Tibial artery (tissue), 4 donors: Measurements from ENCODE around the gene ESRRA.

Experiments used
- DNase-seq, 2 donors: peaks; one replicate each; pipeline ENCODE4 v3.0.0-alpha.2; 2019
- H3K27ac ChIP-seq, 2 donors: fragments of 200-600 bp; sonication (generic) in 1 of 2; 1 replicate in 1 of 2; 2 replicates in 1 of 2; pipeline ENCODE4 v1.5.1; 2018 to 2019; ENCODE audit warnings: mild to moderate bottlenecking in 1 of 2
- H3K27me3 ChIP-seq, 2 donors: fragments of 200-600 bp; sonication (generic) in 1 of 2; one replicate each; pipeline versions ENCODE4 v1.5.1 to v1.6.0; 2016 to 2019
- H3K36me3 ChIP-seq, 3 donors: fragments of 200-600 bp; sonication (generic) in 2 of 3; one replicate each; pipeline ENCODE4 v1.5.1; 2016 to 2019; ENCODE audit warnings: mild to moderate bottlenecking in 2 of 3
- H3K4me1 ChIP-seq, 4 donors: fragments of 200-600 bp; sonication (generic) in 2 of 4; 1 replicate in 3 of 4; 2 replicates in 1 of 4; pipeline ENCODE4 v1.5.1; 2016 to 2019
- H3K4me3 ChIP-seq, 2 donors: fragments of 200-600 bp; sonication (generic) in 1 of 2; 1 replicate in 1 of 2; 2 replicates in 1 of 2; pipeline ENCODE4 v1.5.1; 2018 to 2019; ENCODE audit warnings: mild to moderate bottlenecking in 2 of 2
- H3K9me3 ChIP-seq, 3 donors: fragments of 200-600 bp; sonication (generic) in 1 of 3; one replicate each; pipeline ENCODE4 v1.5.1; 2016 to 2019
- CTCF ChIP-seq, 2 experiments: fragments of 200-600 bp in 1 of 2; fragments of 450-650 bp in 1 of 2; IDR thresholded peaks; one replicate each; pipeline ENCODE4 v1.5.1; 2017 to 2019; ENCODE audit warnings: antibody characterized with exemption in 2 of 2, mild to moderate bottlenecking in 1 of 2, moderate library complexity in 1 of 2
- intact Hi-C: fragments of 100-400 bp; cut with DNase I; formaldehyde crosslinking; loops from one replicate; pipeline ENCODE4 v1.15.0; 2023; ENCODE audit warnings: low total_unique reads

Gene ESRRA

GRCh38 chr11:64291752-64292459, 13.4 kb upstream of the ESRRA start:
- intact Hi-C loops, result no loop called here
- H3K27me3 ChIP-seq, result peaks cover 4 to 85% of the 10 kb centered on the region in 2 donors
- H3K4me3 ChIP-seq, result peak overlapping the region; percentile 28 to 40
- H3K4me1 ChIP-seq, result peaks cover 0 to 24% (median 19%) of the 10 kb centered on the region in 4 donors
- no peak overlapping the region for H3K27ac ChIP-seq
- TF ChIP-seq CTCF (IDR thresholded peaks at IDR 0.05), result no peak
- peaks cover 0 to 5% (median 0%) of the 10 kb centered on the region in 3 donors for H3K36me3 ChIP-seq
- no peaks in the 10 kb centered on the region for H3K9me3 ChIP-seq
- DNase-seq, result no peak

- Histone ChIP-seq H3K4me1 (peaks cover 0 to 24% (median 18%) of the 10 kb centered on the region in 4 donors), H3K36me3 (peaks cover 0 to 5% (median 0%) of the 10 kb centered on the region in 3 donors), H3K9me3 (no peaks in the 10 kb centered on the region), H3K4me3 (peak overlapping the region; percentile 28 to 40), H3K27me3 (peaks cover 4 to 93% of the 10 kb centered on the region in 2 donors), H3K27ac (no peak overlapping the region)
- no peak for TF ChIP-seq CTCF (IDR thresholded peaks at IDR 0.05)
- no peak for DNase-seq
- intact Hi-C loops, result no loop called here
Observed at GRCh38 chr11:64292460-64293254, 12.7 kb upstream of the ESRRA start.

GRCh38 chr11:64294774-64295173, 10.6 kb upstream of the ESRRA start:
- peaks cover 0 to 31% (median 28%) of the 10 kb centered on the region in 4 donors for H3K4me1 ChIP-seq
- no peak for TF ChIP-seq CTCF (IDR thresholded peaks at IDR 0.05)
- peaks cover 4 to 97% of the 10 kb centered on the region in 2 donors for H3K27me3 ChIP-seq
- intact Hi-C loops, result no loop called here
- H3K9me3 ChIP-seq, result no peaks in the 10 kb centered on the region
- no peak overlapping the region for H3K4me3 ChIP-seq
- no peak for DNase-seq
- H3K36me3 ChIP-seq, result no peaks in the 10 kb centered on the region
- no peak overlapping the region for H3K27ac ChIP-seq

- intact Hi-C loops, result no loop called here
Observed at GRCh38 chr11:64295760-64296159, 9.6 kb upstream of the ESRRA start.

GRCh38 chr11:64296236-64296635, 9.1 kb upstream of the ESRRA start:
- Histone ChIP-seq H3K36me3 (no peaks in the 10 kb centered on the region), H3K4me3 (no peak overlapping the region), H3K9me3 (no peaks in the 10 kb centered on the region), H3K4me1 (peaks cover 0 to 42% (median 38%) of the 10 kb centered on the region in 4 donors), H3K27me3 (peaks cover 4 to 88% of the 10 kb centered on the region in 2 donors), H3K27ac (no peak overlapping the region)
- intact Hi-C loops, result no loop called here
- TF ChIP-seq CTCF (IDR thresholded peaks at IDR 0.05), result no peak
- no peak for DNase-seq

More at GRCh38 chr11:64295760-64296159, 9.6 kb upstream of the ESRRA start:
- DNase-seq, result no peak
- H3K36me3 ChIP-seq, result no peaks in the 10 kb centered on the region
- no peaks in the 10 kb centered on the region for H3K9me3 ChIP-seq
- peaks cover 4 to 93% of the 10 kb centered on the region in 2 donors for H3K27me3 ChIP-seq
- H3K4me3 ChIP-seq, result no peak overlapping the region
- H3K4me1 ChIP-seq, result peaks cover 0 to 41% (median 38%) of the 10 kb centered on the region in 4 donors
- TF ChIP-seq CTCF (IDR thresholded peaks at IDR 0.05), result no peak
- no peak overlapping the region for H3K27ac ChIP-seq
